ENCODE results near the gene MEF2C. TPM values are rescaled to one million over a fixed set of nuclear protein-coding genes. Genes with fewer than 3 reads are reported as not detected.
A peak's percentile ranks its signal among the peaks of the same experiment; 100 is the strongest.
"Not testable (repeated sequence)": the region's sequence is repeated elsewhere in the genome, so short reads cannot be mapped to it uniquely, and the experiment has no call there.

Gene MEF2C
- total and polyA plus RNA-seq, 4 donors: 27.4 to 77.9 (median 46.3) TPM

DNA sequence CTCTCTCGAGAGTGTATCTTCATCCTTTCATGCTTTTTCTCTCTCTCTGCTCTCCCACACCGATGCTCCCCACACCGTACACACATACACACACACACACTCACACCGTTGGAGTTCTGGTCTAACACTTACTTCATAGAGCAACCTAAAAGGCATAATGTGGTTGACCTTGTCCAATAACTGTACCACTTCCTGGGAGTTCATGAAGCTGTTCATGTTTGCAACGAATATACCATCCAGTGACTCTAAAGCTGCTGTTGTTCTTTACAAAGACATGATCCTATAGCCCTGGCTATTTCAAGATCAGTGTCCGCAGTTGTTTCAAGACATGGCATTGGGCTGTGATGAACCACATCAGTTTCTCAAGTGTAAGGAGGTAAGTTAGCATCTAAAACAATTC is 10.0 kb downstream of the MEF2C start:
- 85% methylated on average over 4 of the region's 6 CpGs for WGBS (ENCODE audit: insufficient coverage)
- H3K4me3 ChIP-seq (ENCODE audit: low read depth, low read length): no peak overlapping the region
- H3K36me3 ChIP-seq (ENCODE audit: control insufficient read depth, insufficient read depth, low read length): no peaks in the 10 kb centered on the region
- no peaks in the 10 kb centered on the region for H3K9me3 ChIP-seq (ENCODE audit: control insufficient read depth, insufficient read depth, low read length)
- no peaks in the 10 kb centered on the region for H3K4me1 ChIP-seq (ENCODE audit: control insufficient read depth, insufficient read depth, low read length)
- no peaks in the 10 kb centered on the region for H3K27me3 ChIP-seq (ENCODE audit: control insufficient read depth, insufficient read depth, low read length)
- no peak overlapping the region for H3K27ac ChIP-seq (ENCODE audit: low read depth, low read length)
- DNase-seq (ENCODE audit: low read depth in 4 of 6, low spot score in 6 of 6): no peak

DNA sequence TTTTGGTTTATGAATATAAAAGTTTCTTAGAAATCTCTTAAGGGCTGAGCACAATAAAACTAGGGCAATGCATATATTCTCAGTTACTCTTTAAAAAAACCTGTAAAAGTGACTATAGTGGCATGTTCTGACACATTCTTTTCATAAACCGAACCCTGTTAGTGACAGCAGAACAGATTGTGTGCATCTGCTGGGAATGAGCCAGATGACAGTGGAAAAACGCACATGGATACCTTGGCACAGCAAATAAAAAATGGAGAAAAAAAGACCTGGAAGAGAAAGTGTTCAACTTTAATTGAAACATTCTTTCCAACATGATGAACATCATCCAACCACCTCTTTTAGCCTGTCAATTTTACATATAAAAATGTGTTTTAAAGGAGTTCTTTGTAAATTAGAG is 12.7 kb downstream of the MEF2C start:
- no CpG with 5 or more reads among the region's 2 CpGs for whole genome bisulfite sequencing (ENCODE audit: insufficient coverage)
- DNase-seq (ENCODE audit: low read depth in 4 of 6, low spot score in 6 of 6): peak in 1 of 6 donors; percentile 91
- Histone ChIP-seq H3K4me3 (ENCODE audit: low read depth, low read length) (no peak overlapping the region), H3K9me3 (ENCODE audit: control insufficient read depth, insufficient read depth, low read length) (no peaks in the 10 kb centered on the region), H3K4me1 (ENCODE audit: control insufficient read depth, insufficient read depth, low read length) (no peaks in the 10 kb centered on the region), H3K27me3 (ENCODE audit: control insufficient read depth, insufficient read depth, low read length) (no peaks in the 10 kb centered on the region), H3K36me3 (ENCODE audit: control insufficient read depth, insufficient read depth, low read length) (no peaks in the 10 kb centered on the region), H3K27ac (ENCODE audit: low read depth, low read length) (no peak overlapping the region)

DNA sequence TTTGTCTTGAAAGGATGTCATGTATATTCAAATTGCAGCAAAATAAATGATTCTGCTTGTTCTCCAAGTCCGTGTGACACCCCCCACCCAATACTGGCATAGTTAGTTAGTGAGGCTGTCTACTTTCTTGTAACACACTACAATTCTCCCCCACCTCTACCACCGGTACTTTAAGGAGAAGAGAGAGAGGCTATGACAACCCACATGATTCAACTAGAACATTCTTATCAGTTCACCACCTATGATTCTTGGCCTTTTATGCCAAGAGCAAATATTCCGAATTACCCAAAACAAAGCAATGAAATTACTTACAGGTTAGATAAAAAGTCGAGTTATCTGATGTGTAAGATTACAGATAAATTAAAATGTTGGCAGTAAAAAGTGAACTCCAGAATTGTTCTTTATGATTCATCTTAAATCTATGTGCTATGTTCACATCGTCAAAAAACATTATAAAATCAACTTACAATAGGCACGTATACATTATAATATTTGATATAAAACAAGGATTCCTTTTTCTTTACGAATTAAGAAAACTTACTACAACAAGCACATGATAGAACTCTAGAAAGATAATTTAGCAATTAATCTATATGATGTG is 14.4 kb downstream of the MEF2C start:
- Histone ChIP-seq H3K4me1 (ENCODE audit: control insufficient read depth, insufficient read depth, low read length) (no peaks in the 10 kb centered on the region), H3K27ac (ENCODE audit: low read depth, low read length) (no peak overlapping the region), H3K36me3 (ENCODE audit: control insufficient read depth, insufficient read depth, low read length) (no peaks in the 10 kb centered on the region), H3K4me3 (ENCODE audit: low read depth, low read length) (no peak overlapping the region), H3K27me3 (ENCODE audit: control insufficient read depth, insufficient read depth, low read length) (no peaks in the 10 kb centered on the region), H3K9me3 (ENCODE audit: control insufficient read depth, insufficient read depth, low read length) (no peaks in the 10 kb centered on the region)
- no peak for DNase-seq (ENCODE audit: low read depth in 4 of 6, low spot score in 6 of 6)
- WGBS (ENCODE audit: insufficient coverage): no CpG with 5 or more reads among the region's 7 CpGs

DNA sequence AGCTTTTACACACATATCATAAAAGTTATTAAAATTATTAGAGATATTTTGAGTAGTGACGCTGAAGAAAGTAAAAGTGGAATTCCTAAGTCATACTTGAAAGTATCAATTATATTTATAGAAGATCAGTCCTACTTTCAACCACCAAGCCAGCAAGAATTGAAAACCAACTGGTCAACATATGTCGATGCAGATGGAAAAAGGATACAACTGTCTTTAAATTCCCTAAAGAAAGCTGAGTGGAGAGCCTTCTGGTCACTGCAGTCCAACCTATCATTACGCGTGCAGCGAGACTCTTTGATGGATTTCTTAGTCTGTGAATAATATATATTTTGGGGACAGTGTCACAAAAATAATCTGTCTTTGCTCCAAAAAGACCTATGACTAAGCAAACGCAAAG is 15.3 kb downstream of the MEF2C start:
- no peaks in the 10 kb centered on the region for H3K27me3 ChIP-seq (ENCODE audit: control insufficient read depth, insufficient read depth, low read length)
- no peak overlapping the region for H3K27ac ChIP-seq (ENCODE audit: low read depth, low read length)
- WGBS (ENCODE audit: insufficient coverage): no CpG with 5 or more reads among the region's 6 CpGs
- H3K9me3 ChIP-seq (ENCODE audit: control insufficient read depth, insufficient read depth, low read length): no peaks in the 10 kb centered on the region
- H3K4me1 ChIP-seq (ENCODE audit: control insufficient read depth, insufficient read depth, low read length): no peaks in the 10 kb centered on the region
- no peaks in the 10 kb centered on the region for H3K36me3 ChIP-seq (ENCODE audit: control insufficient read depth, insufficient read depth, low read length)
- peak in 1 of 6 donors; percentile 76 for DNase-seq (ENCODE audit: low read depth in 4 of 6, low spot score in 6 of 6)
- H3K4me3 ChIP-seq (ENCODE audit: low read depth, low read length): no peak overlapping the region

DNA sequence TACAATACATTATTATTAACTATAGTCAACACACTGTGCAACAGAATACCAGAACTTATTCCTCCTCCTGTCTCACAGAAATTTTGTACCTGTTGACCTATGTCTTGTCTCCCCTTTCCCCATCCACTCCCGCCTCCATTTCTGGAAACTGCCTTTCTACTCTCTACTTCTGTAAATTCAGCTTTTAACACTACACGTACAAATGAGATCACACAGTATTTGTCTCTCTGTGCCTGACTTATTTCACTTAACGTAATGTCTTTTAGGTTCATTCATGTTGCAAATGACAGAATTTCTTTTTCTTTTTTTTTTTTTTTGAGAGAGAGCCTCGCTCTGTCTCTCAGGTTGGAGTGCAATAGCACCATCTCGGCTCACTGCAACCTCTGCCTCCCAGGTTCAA is 19.5 kb downstream of the MEF2C start:
- Histone ChIP-seq H3K4me3 (ENCODE audit: low read depth, low read length) (no peak overlapping the region), H3K27me3 (ENCODE audit: control insufficient read depth, insufficient read depth, low read length) (no peaks in the 10 kb centered on the region), H3K9me3 (ENCODE audit: control insufficient read depth, insufficient read depth, low read length) (no peaks in the 10 kb centered on the region), H3K4me1 (ENCODE audit: control insufficient read depth, insufficient read depth, low read length) (no peaks in the 10 kb centered on the region), H3K36me3 (ENCODE audit: control insufficient read depth, insufficient read depth, low read length) (no peaks in the 10 kb centered on the region), H3K27ac (ENCODE audit: low read depth, low read length) (no peak overlapping the region)
- WGBS (ENCODE audit: insufficient coverage): 100% methylated on average over 3 of the region's 5 CpGs
- DNase-seq (ENCODE audit: low read depth in 4 of 6, low spot score in 6 of 6): no peak

DNA sequence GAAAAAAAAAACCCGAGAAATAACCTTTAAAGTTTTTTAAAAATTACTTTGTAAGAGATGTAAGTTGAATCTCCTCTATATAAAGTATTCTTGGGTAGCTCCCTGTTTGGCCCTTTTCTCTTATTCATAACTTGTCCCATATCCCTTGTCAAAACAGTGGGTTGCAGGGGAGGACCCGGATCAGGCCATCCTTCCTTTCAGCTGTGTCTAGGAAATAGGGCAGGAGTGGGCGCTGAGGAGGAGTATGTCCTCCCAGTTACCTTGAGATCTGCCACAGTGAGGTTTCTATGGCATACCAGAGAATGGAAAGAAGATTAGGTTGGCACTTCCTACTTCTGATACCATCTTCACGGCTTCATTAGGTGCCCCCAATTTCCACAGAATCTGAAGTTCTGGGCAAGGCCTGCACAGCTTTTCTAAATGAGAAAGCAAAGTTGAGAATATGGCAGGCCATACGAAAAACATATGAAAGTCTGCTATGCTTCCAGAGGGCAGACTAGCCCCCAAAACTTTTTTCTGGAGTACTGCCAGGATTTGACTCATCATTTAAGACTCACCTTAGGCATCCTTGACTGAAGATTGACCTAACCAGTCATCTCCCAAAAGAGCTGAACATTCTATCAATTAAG is 20.3 kb downstream of the MEF2C start:
- Histone ChIP-seq H3K4me1 (ENCODE audit: control insufficient read depth, insufficient read depth, low read length) (no peaks in the 10 kb centered on the region), H3K27ac (ENCODE audit: low read depth, low read length) (no peak overlapping the region), H3K9me3 (ENCODE audit: control insufficient read depth, insufficient read depth, low read length) (no peaks in the 10 kb centered on the region), H3K36me3 (ENCODE audit: control insufficient read depth, insufficient read depth, low read length) (no peaks in the 10 kb centered on the region), H3K4me3 (ENCODE audit: low read depth, low read length) (no peak overlapping the region), H3K27me3 (ENCODE audit: control insufficient read depth, insufficient read depth, low read length) (no peaks in the 10 kb centered on the region)
- WGBS (ENCODE audit: insufficient coverage): 86% methylated on average over 1 of the region's 5 CpGs
- no peak for DNase-seq (ENCODE audit: low read depth in 4 of 6, low spot score in 6 of 6)

DNA sequence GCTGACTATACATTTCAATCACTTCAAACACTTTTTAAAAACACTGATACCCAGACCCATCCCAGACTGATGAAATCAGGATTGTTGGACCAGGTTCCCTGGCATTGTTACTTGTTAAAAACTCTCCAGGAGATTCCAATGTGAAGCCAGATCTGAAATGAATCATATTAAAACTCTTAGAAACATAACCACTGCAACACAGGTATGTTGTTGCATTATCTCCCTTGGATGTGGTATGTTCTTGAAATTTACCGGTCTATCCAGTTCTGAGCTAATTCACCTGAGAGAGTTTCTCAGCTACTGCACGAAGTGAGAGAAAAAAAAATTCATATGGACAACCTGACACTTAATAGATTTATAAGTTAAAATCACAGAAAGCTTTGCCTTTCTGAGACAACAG is 21.8 kb downstream of the MEF2C start:
- no CpG with 5 or more reads among the region's 2 CpGs for WGBS (ENCODE audit: insufficient coverage)
- H3K4me3 ChIP-seq (ENCODE audit: low read depth, low read length): no peak overlapping the region
- H3K27me3 ChIP-seq (ENCODE audit: control insufficient read depth, insufficient read depth, low read length): no peaks in the 10 kb centered on the region
- H3K36me3 ChIP-seq (ENCODE audit: control insufficient read depth, insufficient read depth, low read length): no peaks in the 10 kb centered on the region
- no peak for DNase-seq (ENCODE audit: low read depth in 4 of 6, low spot score in 6 of 6)
- H3K4me1 ChIP-seq (ENCODE audit: control insufficient read depth, insufficient read depth, low read length): no peaks in the 10 kb centered on the region
- peaks cover 3% of the 10 kb centered on the region for H3K9me3 ChIP-seq (ENCODE audit: control insufficient read depth, insufficient read depth, low read length)
- H3K27ac ChIP-seq (ENCODE audit: low read depth, low read length): no peak overlapping the region

DNA sequence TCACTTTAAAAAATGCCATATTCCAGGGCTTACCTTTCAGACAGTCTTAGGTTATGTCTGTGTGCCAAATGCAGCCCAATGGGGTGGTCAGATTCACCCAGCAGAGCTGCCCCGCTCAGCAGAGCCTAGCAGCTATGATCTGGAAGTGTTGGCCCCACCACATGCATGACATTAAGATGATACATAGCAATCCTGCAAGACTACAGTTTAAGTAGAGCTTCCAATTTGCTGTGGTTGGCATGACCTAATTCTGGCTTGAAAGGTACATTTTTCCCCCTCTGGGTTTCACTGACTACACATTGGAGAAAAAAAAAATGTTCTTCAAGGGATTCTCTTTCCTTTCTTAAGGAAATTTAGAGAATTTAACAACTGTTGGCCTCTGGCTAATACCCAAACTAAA is 22.5 kb downstream of the MEF2C start:
- Histone ChIP-seq H3K9me3 (ENCODE audit: control insufficient read depth, insufficient read depth, low read length) (peaks cover 3% of the 10 kb centered on the region), H3K4me1 (ENCODE audit: control insufficient read depth, insufficient read depth, low read length) (no peaks in the 10 kb centered on the region), H3K36me3 (ENCODE audit: control insufficient read depth, insufficient read depth, low read length) (no peaks in the 10 kb centered on the region), H3K27me3 (ENCODE audit: control insufficient read depth, insufficient read depth, low read length) (no peaks in the 10 kb centered on the region), H3K27ac (ENCODE audit: low read depth, low read length) (no peak overlapping the region), H3K4me3 (ENCODE audit: low read depth, low read length) (no peak overlapping the region)
- WGBS (ENCODE audit: insufficient coverage): 100% methylated on average over 1 of the region's 1 CpG
- DNase-seq (ENCODE audit: low read depth in 4 of 6, low spot score in 6 of 6): no peak

DNA sequence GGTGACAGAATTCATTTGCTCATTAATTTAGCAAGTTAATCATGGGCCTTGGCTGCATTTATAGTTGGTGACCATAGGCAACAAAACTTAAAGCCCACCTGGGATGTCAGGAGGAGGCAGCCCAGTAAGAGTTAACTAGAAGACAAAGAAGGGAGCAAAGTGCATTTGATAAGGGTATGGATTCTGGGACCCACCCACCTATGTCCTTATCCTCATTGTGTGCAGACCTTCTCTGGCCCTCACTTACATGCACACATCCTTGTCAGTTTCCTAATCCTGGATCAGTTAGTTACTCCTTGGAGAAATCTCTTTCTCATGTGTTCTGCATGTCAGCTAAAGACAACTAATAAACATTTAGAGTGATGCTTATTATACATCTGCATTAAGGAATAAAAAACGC is 24.6 kb downstream of the MEF2C start:
- Histone ChIP-seq H3K36me3 (ENCODE audit: control insufficient read depth, insufficient read depth, low read length) (no peaks in the 10 kb centered on the region), H3K27ac (ENCODE audit: low read depth, low read length) (no peak overlapping the region), H3K4me3 (ENCODE audit: low read depth, low read length) (no peak overlapping the region), H3K4me1 (ENCODE audit: control insufficient read depth, insufficient read depth, low read length) (no peaks in the 10 kb centered on the region), H3K27me3 (ENCODE audit: control insufficient read depth, insufficient read depth, low read length) (no peaks in the 10 kb centered on the region), H3K9me3 (ENCODE audit: control insufficient read depth, insufficient read depth, low read length) (peaks cover 3% of the 10 kb centered on the region)
- no CpG with 5 or more reads among the region's 1 CpG for WGBS (ENCODE audit: insufficient coverage)
- no peak for DNase-seq (ENCODE audit: low read depth in 4 of 6, low spot score in 6 of 6)

DNA sequence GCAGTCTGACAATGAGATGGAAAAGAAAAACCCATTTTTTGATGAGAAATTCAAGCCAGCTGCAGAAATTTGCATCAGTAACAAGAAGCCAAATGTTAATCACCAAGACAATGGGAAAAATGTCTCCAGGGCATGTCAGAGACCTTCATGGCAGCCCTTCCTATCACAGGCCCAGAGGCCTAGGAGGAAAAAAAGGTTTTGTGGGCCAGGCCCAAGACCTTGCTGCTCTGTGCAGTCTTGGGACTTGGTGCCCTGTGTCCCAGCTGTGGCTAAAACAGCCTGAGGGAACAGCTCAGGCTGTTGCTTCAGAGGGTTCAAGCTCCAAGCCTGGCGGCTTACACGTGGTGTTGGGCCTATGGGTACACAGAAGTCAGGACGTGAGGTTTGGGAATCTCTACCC is 26.6 kb downstream of the MEF2C start:
- H3K9me3 ChIP-seq (ENCODE audit: control insufficient read depth, insufficient read depth, low read length); H3K4me3 ChIP-seq (ENCODE audit: low read depth, low read length); H3K27ac ChIP-seq (ENCODE audit: low read depth, low read length); H3K36me3 ChIP-seq (ENCODE audit: control insufficient read depth, insufficient read depth, low read length); H3K4me1 ChIP-seq (ENCODE audit: control insufficient read depth, insufficient read depth, low read length); DNase-seq (ENCODE audit: low read depth in 4 of 6, low spot score in 6 of 6); H3K27me3 ChIP-seq (ENCODE audit: control insufficient read depth, insufficient read depth, low read length): not testable (repeated sequence)
- 62% methylated on average over 2 of the region's 3 CpGs for WGBS (ENCODE audit: insufficient coverage)
